C4-2B (cell line): Measurements from ENCODE around the gene BMP5.

Experiments
- H3K27ac ChIP-seq: fragments of 450-650 bp; 2 replicates; pipeline ENCODE4 v1.5.1; 2017
- CTCF ChIP-seq: fragments of 450-650 bp; conservative IDR thresholded peaks from 2 replicates; pipeline ENCODE4 v1.5.1; 2017; ENCODE audit warnings: mild to moderate bottlenecking
- ZFX ChIP-seq: fragments of 450-650 bp; IDR thresholded peaks from 2 replicates; pipeline ENCODE4 v1.6.1; 2017

Gene BMP5

DNA sequence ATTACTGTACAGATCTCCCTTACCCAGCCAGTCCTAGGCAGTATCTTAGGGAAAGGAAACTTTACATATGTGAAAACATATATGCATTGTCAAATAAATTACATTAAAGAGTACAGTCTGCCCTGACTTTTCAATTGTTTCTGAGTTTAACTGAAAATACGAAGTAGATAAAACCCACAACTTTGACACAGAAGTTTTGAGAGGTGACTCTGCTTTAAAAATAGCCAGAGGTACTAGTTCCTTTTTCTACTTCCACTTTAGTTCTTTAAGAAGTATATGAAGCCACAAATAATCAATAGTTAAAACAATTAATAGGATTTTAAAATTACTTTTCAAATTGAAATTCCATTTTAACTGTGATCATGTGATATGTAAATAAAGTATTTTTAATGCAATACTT is 62.9 kb downstream of the BMP5 start:
- H3K27ac ChIP-seq: no peak overlapping the region
- no peak for TF ChIP-seq ZFX
- TF ChIP-seq CTCF: no peak

GRCh38 chr6:55811074-55811473 is 64.3 kb downstream of the BMP5 start:
- no peak overlapping the region for H3K27ac ChIP-seq
- no peak for TF ChIP-seq ZFX
- no peak for TF ChIP-seq CTCF

- no peak overlapping the region for H3K27ac ChIP-seq
- TF ChIP-seq ZFX: no peak
- no peak for TF ChIP-seq CTCF
These were observed 73.1 kb downstream of the BMP5 start for GRCh38 chr6:55802259-55802658.

GRCh38 chr6:55798571-55798970 is 76.8 kb downstream of the BMP5 start:
- TF ChIP-seq ZFX (no peak), CTCF (no peak)
- no peak overlapping the region for H3K27ac ChIP-seq

DNA sequence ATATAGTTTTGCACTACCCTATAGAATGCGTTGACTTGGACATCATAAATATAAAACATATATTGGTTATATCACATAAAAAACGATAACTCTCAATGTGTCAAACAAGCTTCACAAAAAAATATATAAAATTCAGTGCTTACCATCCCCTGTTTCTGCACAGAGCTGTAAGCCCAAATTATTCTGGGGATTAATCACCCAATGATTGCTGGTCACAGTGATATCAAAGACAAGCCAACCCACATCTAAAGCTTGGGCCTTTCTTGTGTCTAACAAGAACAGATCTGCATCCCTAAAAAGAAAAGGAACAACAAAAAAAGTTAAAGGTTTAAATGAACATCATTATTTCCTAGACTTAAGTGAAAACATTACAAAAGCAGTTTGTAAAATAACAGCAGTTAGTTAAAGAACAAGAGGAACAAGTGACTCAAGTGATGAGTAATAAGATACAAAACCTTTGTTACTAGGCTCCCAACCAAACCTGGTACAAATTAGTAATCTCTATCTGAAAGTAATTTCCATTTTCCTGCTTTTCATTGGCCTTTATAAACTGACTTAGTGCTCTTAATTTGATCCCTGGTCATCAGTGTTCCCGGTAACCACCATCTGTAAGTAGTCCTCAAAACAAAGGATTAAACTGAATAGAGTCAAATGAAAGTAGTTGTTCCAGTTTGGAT is 81.1 kb downstream of the BMP5 start:
- TF ChIP-seq ZFX: no peak
- TF ChIP-seq CTCF: no peak
- H3K27ac ChIP-seq: no peak overlapping the region

- no peak for TF ChIP-seq ZFX
- TF ChIP-seq CTCF: no peak
- H3K27ac ChIP-seq: no peak overlapping the region
These were observed 90.1 kb downstream of the BMP5 start for GRCh38 chr6:55785273-55785672.

DNA sequence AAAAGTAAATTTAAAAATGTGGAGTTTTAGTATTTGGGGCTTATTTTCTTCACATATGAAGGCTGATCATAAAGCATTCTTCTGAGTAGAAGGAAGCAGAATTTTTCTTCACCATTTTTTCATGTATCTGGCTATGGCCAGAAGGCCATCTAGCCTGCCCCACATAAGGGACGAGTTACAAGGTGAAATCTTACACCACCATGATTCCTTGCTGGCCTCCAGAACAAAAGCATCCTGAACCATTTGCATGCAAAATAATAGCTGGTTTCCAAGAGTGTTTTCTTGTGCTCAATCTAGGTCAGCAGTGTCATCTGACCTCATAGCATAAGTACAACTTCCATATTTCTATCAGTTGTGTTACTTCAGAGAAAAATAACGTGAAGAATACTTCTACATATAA is 93.1 kb downstream of the BMP5 start:
- TF ChIP-seq CTCF (no peak), ZFX (no peak)
- H3K27ac ChIP-seq: no peak overlapping the region
